Measurements from ENCODE around the gene YJEFN3.

Gene YJEFN3

DNA sequence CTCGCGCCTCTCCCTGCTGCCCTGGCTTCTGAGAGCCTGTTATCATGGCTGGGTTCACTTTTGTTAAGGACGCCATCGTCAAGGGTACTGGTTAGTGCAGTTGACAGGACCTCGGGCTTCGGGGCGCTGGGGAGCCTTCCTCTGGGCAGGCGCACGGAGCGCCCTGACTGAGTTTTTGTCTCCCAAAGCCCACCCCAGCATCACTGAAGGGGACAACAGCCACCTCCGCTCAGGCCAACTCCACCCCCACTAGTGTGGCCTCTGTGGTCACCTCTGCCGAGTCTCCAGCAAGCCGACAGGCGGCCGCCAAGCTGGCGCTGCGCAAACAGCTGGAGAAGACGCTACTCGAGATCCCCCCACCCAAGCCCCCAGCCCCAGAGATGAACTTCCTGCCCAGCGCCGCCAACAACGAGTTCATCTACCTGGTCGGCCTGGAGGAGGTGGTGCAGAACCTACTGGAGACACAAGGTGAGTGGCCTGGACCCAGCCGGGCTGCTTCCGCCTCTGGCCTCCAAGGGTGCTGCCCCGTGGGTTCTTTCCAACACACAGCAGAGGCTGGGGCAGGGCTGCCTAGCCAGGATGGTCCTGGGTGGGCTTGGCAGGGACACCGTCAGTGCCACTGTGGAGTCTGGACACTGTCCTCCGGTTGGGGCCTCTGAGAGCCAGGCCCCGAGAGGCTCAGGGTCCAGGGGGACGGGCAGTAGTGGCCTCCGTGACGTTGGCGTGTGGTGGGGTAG is 30.3 kb upstream of the YJEFN3 start:
- no peak for DNase-seq

DNA sequence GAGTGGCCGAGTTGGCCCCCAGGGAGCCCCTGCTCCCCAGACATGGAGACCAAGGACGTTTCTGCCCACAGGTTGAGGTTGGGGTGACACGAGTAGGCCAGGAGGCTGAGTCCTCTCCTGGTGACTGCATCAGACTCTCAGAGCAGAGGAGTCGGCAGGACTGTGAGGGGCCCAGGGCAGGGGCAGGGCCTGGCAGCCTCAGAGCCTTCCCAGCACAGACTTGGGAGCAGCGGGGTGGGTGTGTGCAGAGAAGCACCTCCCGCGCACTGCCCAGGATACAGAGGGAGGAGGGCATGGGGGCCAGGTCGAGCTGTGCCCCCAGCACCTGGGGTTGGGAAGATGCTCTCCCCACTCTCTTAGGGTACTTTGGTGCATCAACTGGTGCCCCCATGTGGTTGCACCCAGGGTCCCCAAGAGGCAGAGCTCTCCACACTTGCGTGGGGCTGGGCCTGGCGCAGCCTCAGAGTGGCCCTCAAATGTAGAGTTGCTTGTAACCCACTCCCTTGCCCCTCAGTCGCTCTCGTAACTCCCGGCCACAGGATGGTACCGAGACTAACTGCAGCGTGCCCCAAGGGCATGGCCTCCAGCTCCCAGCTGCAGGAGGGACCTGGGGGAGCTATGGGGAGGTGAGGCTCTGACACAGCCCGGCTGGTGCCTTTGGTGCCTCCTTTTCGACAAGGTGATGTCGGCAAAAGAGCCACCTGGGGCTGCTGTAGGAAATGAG is 29.3 kb upstream of the YJEFN3 start:
- DNase-seq = no peak

GRCh38 chr19:19500975-19501644 is 27.6 kb upstream of the YJEFN3 start:
- no peak for DNase-seq

- DNase-seq = no peak
Observed at GRCh38 chr19:19501798-19502197, 26.9 kb upstream of the YJEFN3 start.

GRCh38 chr19:19502281-19502680 is 26.4 kb upstream of the YJEFN3 start:
- DNase-seq = no peak

GRCh38 chr19:19502808-19503602 is 25.7 kb upstream of the YJEFN3 start:
- no peak for DNase-seq

DNA sequence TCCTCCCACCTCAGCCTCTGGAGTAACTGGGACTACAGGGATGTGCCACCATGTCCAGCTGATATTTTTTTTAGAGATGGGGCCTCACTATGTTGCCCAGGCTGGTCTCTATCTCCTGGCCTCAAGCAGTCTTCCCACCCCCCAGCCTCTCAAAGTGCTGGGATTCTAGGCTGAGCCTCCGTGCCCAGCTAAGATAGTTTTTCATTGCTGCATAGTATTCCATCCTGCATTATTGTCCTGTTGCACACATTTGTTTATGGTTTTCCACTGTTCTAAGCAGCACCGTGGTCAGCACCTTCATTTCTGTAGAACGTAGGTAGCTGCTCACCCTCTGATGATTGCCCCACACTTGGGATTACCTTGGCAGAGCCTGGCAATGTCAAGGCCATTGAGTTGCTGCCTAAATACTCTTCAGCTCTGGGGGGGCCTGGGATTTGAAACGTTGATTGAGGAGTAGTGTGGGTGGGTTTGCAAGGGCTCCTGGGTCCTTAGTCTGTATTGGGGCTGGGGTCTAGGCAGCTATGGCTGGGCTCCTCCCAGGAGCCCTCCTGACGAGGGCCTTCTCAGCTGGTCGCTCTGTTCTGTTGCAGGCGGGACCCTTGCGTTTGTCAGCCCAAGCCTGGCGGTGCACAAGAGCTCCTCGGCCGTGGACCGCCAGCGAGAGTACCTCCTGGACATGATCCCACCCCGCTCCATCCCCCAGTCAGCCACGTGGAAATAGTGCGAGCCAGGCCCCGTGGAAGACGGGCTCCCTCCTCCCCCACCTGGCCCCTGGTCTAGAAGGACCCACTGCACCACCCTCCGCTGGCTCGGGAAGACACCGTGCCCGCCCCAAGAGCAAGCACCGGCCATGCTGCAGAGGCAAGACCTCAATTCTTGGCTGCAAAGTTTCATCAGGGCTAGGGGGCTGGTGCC is 23.7 kb upstream of the YJEFN3 start:
- no peak for DNase-seq

- no peak for DNase-seq
Observed at GRCh38 chr19:19505669-19506326, 22.9 kb upstream of the YJEFN3 start.

DNA sequence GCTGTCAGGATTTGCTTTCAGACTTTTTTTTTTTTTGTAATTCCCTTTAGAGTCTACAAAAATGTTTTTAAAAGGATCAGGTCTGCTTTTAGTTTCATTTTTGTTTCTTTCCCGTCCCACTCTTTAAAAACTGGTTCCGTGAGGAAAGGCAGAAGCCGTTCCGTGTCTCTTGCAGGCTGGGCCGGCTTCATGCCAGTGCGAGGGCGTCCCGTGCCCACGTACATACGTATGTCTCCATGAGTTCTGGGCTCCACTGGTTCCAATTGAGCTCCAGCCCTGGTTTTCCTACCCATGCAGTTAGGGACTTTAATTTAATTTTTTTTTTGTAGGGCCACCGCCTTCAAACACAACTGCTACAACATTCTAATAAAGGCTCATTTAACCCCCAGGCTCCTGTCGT is 22.1 kb upstream of the YJEFN3 start:
- no peak for DNase-seq

- DNase-seq = no peak
Observed at GRCh38 chr19:19507354-19507753, 21.4 kb upstream of the YJEFN3 start.

GRCh38 chr19:19508217-19508616 is 20.5 kb upstream of the YJEFN3 start:
- no peak for DNase-seq

- DNase-seq = no peak
Observed at GRCh38 chr19:19510432-19510831, 18.3 kb upstream of the YJEFN3 start.

DNA sequence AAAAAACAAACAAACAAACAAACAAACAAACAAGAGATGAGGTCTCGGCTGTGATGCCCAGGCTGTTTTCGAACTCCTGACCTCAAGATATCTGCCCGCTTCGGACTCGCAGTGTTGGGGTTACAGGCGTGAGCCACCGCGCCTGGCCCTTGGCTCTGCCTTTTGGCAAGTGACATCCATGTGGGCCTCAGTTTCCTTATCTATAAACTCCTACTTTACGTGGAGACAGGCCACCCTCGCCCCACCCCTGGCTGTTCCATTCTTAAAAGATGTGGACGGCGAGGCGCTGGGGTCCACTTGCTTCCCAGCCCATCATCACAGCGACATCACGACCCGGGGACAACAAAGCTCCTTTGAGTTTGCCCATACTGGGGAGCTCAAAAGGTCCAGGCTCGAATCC is 15.0 kb upstream of the YJEFN3 start:
- no peak for DNase-seq

DNA sequence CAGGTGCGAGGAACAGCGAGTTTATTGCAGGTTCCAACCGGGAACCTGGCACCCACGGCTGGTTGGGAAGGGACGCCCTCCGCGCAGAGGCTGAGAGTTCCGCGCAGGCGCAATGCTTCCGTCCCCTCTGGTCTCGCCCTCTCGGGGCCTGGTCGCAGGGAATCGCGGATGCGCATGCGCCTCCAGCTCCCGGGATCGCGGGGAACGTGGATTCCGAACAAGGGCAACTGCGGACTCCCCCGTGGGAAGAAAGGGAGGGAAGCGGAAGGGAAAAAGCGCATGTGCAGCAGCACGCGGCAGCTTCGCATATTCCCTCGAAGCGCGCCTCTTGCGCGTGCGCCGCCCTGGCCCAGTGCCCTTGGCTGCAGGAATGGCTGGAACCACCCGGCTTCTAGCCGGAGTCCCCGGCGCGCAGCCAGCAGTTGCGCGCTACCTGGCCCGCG is 14.5 kb upstream of the YJEFN3 start:
- DNase-seq = no peak

- no peak for DNase-seq
Observed at GRCh38 chr19:19514881-19515641, 13.7 kb upstream of the YJEFN3 start, which contains the start of gene TSSK6. Gene TSSK6, minus strand, starts transcription at chr19:19515548. Its CDS starts 121 bp downstream, at chr19:19515427.

DNA sequence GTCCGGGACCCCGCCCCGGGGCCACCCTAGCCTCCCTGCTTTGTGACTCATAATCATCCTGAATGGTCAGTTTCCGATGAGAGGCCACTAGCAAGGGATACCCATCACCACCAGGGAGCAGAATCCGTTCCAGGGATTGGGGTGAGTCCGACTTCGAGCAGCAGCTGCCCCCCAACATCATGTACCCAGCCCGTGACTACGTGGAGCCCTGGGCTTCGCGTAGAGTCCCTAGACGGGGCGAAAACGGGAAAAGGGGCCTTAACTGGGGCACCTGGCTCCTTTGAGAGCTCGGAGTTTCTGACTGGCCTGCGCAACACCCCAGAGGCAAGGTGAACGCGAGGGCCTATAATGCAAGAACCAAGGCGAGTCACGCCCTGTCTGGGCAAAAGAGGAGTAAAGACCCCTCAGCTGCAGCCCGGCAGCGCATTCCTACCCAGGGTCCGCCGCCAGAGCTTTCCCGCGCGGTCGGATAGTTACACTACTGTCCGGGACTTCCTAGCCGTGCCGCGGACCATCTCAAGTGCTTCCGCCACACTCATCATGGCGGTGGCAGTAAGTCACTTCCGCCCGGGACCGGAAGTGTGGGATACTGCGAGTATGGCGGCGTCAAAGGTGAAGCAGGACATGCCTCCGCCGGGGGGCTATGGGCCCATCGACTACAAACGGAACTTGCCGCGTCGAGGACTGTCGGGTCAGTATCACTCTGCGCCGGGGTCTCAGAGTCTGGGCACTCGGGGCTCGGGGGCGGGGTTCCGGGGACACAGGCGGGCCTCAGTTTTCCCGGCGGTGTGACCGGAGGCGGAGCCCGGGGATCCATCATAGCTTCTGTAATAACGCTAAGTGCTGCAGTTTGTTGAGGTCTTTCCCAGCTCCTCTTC is 12.8 kb upstream of the YJEFN3 start, which contains the start of gene NDUFA13:
TSS of gene NDUFA13 (plus strand) at position 584 of the 878 bp plus-strand sequence. CDS start at position 598, 14 bp downstream.
- DNase-seq = peak; percentile 91

DNA sequence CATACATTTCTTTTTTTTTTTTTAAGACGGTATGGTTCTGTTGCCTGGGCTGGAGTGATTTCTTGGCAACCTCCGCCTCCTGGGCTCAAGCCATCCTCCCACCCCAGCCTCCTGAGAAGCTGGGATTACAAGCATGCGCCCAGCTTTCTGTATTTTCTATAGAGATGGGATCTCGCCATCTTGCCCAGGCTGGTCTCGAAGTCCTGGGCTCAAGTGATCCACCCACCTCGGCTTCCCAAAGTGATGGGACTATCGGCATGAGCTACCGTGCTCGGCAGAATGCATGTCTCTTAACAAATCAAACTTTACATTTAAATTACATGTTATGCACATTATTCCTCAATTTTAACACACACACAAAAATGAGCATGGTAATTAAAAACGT is 11.5 kb upstream of the YJEFN3 start:
- DNase-seq = no peak

DNA sequence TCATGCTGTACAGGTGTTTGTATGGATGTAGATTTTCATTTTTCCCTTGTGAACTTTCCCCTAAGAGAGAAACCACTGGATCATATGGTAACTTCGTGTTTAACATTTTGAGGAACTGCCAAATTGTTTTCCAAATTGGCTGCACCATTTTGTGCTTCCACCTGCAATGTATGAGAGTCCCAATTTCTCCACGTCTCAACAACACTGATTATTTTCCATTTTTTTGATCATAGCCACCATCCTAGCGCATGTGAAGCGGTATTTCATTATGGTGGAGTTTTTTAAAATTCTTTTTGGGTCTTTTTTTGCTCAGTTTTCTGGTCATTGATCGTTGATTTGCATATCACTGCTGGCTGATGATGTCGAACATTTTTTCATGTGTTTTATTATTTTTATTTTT is 7.7 kb upstream of the YJEFN3 start:
- DNase-seq = no peak

GRCh38 chr19:19523177-19523576 is 5.5 kb upstream of the YJEFN3 start:
- DNase-seq = no peak
